Suprapubic skin (tissue), 4 donors: Measurements from ENCODE around the gene LPP. TPM values are rescaled to one million over a fixed set of nuclear protein-coding genes. Genes with fewer than 3 reads are reported as not detected.

Source experiments
- DNase-seq, 2 donors: peaks; one replicate each; pipeline ENCODE4 v3.0.0-alpha.2; 2019; ENCODE audit warnings: low spot score in 2 of 2
- H3K27ac ChIP-seq: fragments of 200-600 bp; sonication (generic); one replicate; pipeline ENCODE4 v1.5.1; 2019
- H3K27me3 ChIP-seq: fragments of 200-600 bp; sonication (generic); one replicate; pipeline ENCODE4 v1.5.1; 2019
- H3K36me3 ChIP-seq: fragments of 200-600 bp; sonication (generic); one replicate; pipeline ENCODE4 v1.5.1; 2019
- H3K4me1 ChIP-seq: fragments of 200-600 bp; sonication (generic); one replicate; pipeline ENCODE4 v1.5.1; 2019
- H3K4me3 ChIP-seq: fragments of 200-600 bp; sonication (generic); one replicate; pipeline ENCODE4 v1.5.1; 2019; ENCODE audit warnings: mild to moderate bottlenecking
- H3K9me3 ChIP-seq: fragments of 200-600 bp; sonication (generic); one replicate; pipeline ENCODE4 v1.5.1; 2019
- CTCF ChIP-seq, 2 donors: fragments of 200-600 bp in 1 of 2; fragments of 450-650 bp in 1 of 2; sonication (generic) in 1 of 2; IDR thresholded peaks; one replicate each; pipeline ENCODE4 v1.5.1; 2016 to 2019; ENCODE audit warnings: antibody characterized with exemption in 2 of 2, mild to moderate bottlenecking in 1 of 2, moderate library complexity in 1 of 2
- EP300 ChIP-seq: sonication (generic); formaldehyde crosslinking; IDR thresholded peaks from one replicate; pipeline ENCODE4 v1.6.1; 2017; ENCODE audit warnings: antibody characterized with exemption
- POLR2A ChIP-seq, 2 donors: fragments of 450-650 bp; IDR thresholded peaks; one replicate each; pipeline ENCODE4 v1.6.1; 2017; ENCODE audit warnings: antibody characterized with exemption in 2 of 2, mild to moderate bottlenecking in 2 of 2, moderate library complexity in 2 of 2
- POLR2AphosphoS5 ChIP-seq, 3 donors: sonication (generic); formaldehyde crosslinking; IDR thresholded peaks; one replicate each; pipeline ENCODE4 v1.6.1; 2017; ENCODE audit warnings: antibody characterized with exemption in 3 of 3
- WGBS: methylation state at CpG from one replicate; pipeline ENCODE4 v1.1.5; 2018; 5-methylcytosine and 5-hydroxymethylcytosine counted together
- total RNA-seq, 4 donors: library from RNA; depleted of rRNA; stranded (reverse); fragments of >200 nt; gene quantifications; one replicate each; pipeline ENCODE4 v1.1.0, GENCODE V29; 2016

Gene LPP
- total RNA-seq, 4 donors from 2014 or later, result 56.8 to 127 (median 84.2) TPM

- 65% methylated on average over 4 of the region's 4 CpGs for WGBS
- Histone ChIP-seq H3K4me1 (peaks cover 30% of the 10 kb centered on the region), H3K9me3 (no peaks in the 10 kb centered on the region), H3K36me3 (no peaks in the 10 kb centered on the region), H3K27me3 (no peaks in the 10 kb centered on the region), H3K27ac (no peak overlapping the region), H3K4me3 (no peak overlapping the region)
- DNase-seq, result no peak
- TF ChIP-seq POLR2A (IDR thresholded peaks at IDR 0.05) (no peak), EP300 (no peak), CTCF (IDR thresholded peaks at IDR 0.05) (no peak), POLR2AphosphoS5 (IDR thresholded peaks at IDR 0.05) (no peak)
These were observed 427.8 kb downstream of the LPP start for GRCh38 chr3:188581792-188582191.

GRCh38 chr3:188583341-188584161 is 429.6 kb downstream of the LPP start:
- DNase-seq, result no peak
- peaks cover 27% of the 10 kb centered on the region for H3K4me1 ChIP-seq
- no peak overlapping the region for H3K27ac ChIP-seq
- H3K36me3 ChIP-seq, result no peaks in the 10 kb centered on the region
- 83% methylated on average over 9 of the region's 9 CpGs for WGBS
- no peak overlapping the region for H3K4me3 ChIP-seq
- no peak for TF ChIP-seq POLR2A (IDR thresholded peaks at IDR 0.05)
- TF ChIP-seq EP300, result no peak
- no peak for TF ChIP-seq CTCF (IDR thresholded peaks at IDR 0.05)
- TF ChIP-seq POLR2AphosphoS5 (IDR thresholded peaks at IDR 0.05), result no peak
- H3K9me3 ChIP-seq, result no peaks in the 10 kb centered on the region
- H3K27me3 ChIP-seq, result no peaks in the 10 kb centered on the region

- Histone ChIP-seq H3K36me3 (no peaks in the 10 kb centered on the region), H3K4me3 (no peak overlapping the region), H3K9me3 (no peaks in the 10 kb centered on the region), H3K4me1 (peaks cover 23% of the 10 kb centered on the region), H3K27me3 (no peaks in the 10 kb centered on the region), H3K27ac (no peak overlapping the region)
- no peak for DNase-seq
- TF ChIP-seq EP300 (no peak), POLR2A (IDR thresholded peaks at IDR 0.05) (no peak), CTCF (IDR thresholded peaks at IDR 0.05) (no peak), POLR2AphosphoS5 (IDR thresholded peaks at IDR 0.05) (no peak)
- 41% methylated on average over 4 of the region's 4 CpGs for WGBS
These were observed 430.2 kb downstream of the LPP start for GRCh38 chr3:188584162-188584529.

GRCh38 chr3:188584958-188585689 is 431.2 kb downstream of the LPP start:
- no peak overlapping the region for H3K27ac ChIP-seq
- 56% methylated on average over 4 of the region's 4 CpGs for WGBS
- H3K36me3 ChIP-seq, result no peaks in the 10 kb centered on the region
- H3K27me3 ChIP-seq, result no peaks in the 10 kb centered on the region
- H3K4me3 ChIP-seq, result no peak overlapping the region
- no peak for DNase-seq
- TF ChIP-seq EP300 (no peak), POLR2AphosphoS5 (IDR thresholded peaks at IDR 0.05) (no peak), CTCF (IDR thresholded peaks at IDR 0.05) (no peak), POLR2A (IDR thresholded peaks at IDR 0.05) (no peak)
- no peaks in the 10 kb centered on the region for H3K9me3 ChIP-seq
- peaks cover 23% of the 10 kb centered on the region for H3K4me1 ChIP-seq

GRCh38 chr3:188589071-188589470 is 435.1 kb downstream of the LPP start:
- Histone ChIP-seq H3K4me3 (no peak overlapping the region), H3K27ac (no peak overlapping the region), H3K36me3 (no peaks in the 10 kb centered on the region), H3K4me1 (peaks cover 22% of the 10 kb centered on the region), H3K27me3 (no peaks in the 10 kb centered on the region), H3K9me3 (no peaks in the 10 kb centered on the region)
- WGBS, result 83% methylated on average over 2 of the region's 2 CpGs
- no peak for DNase-seq
- TF ChIP-seq EP300 (no peak), POLR2AphosphoS5 (IDR thresholded peaks at IDR 0.05) (no peak), POLR2A (IDR thresholded peaks at IDR 0.05) (no peak), CTCF (IDR thresholded peaks at IDR 0.05) (no peak)
